Right lobe of liver (tissue), 6 donors: ENCODE results near the gene ISG15. TPM values are rescaled to one million over a fixed set of nuclear protein-coding genes. Genes with fewer than 3 reads are reported as not detected.

ENCODE experiments used
- ATAC-seq, 4 donors: fragments of 200-7000 bp; cut with Tn5 transposase; one replicate each; pipeline ENCODE4 v1.9.1; 2020; ENCODE audit warnings: mild to moderate bottlenecking in 4 of 4, moderate library complexity in 4 of 4
- DNase-seq, 3 donors: peaks; one replicate each; pipeline ENCODE4 v3.0.0-alpha.2; 2020
- H3K27ac ChIP-seq, 3 donors: fragments of 200-600 bp; one replicate each; pipeline ENCODE4 v1.8.0; 2022
- H3K27me3 ChIP-seq, 2 donors: fragments of 200-600 bp; one replicate each; pipeline ENCODE4 v1.8.0; 2022
- H3K36me3 ChIP-seq, 4 donors: fragments of 200-600 bp; sonication (generic) in 1 of 4; one replicate each; pipeline versions ENCODE4 v1.5.1 to v1.8.0; 2017 to 2022; ENCODE audit warnings: control low read depth in 1 of 4
- H3K4me1 ChIP-seq, 4 donors: fragments of 200-600 bp; sonication (generic) in 1 of 4; one replicate each; pipeline versions ENCODE4 v1.5.1 to v1.8.0; 2017 to 2022; ENCODE audit warnings: control low read depth in 1 of 4
- H3K4me3 ChIP-seq, 3 donors: fragments of 200-600 bp; one replicate each; pipeline ENCODE4 v1.8.0; 2022
- H3K9me3 ChIP-seq, 4 donors: fragments of 200-600 bp; sonication (generic) in 1 of 4; one replicate each; pipeline versions ENCODE4 v1.5.1 to v1.8.0; 2017 to 2022; ENCODE audit warnings: control low read depth in 1 of 4
- POLR2A ChIP-seq: fragments of 450-650 bp; IDR thresholded peaks from one replicate; pipeline ENCODE4 v1.6.1; 2017; ENCODE audit warnings: antibody characterized with exemption, mild to moderate bottlenecking
- WGBS: methylation state at CpG from one replicate; pipeline ENCODE4 v1.1.6; 2018; ENCODE audit warnings: low coverage, low lambda C conversion rate; ENCODE audit not compliant: insufficient coverage; ENCODE audit errors: missing lambda C conversion rate; 5-methylcytosine and 5-hydroxymethylcytosine counted together
- intact Hi-C, 2 donors: fragments of 100-400 bp; cut with DNase I; formaldehyde crosslinking; loops; one replicate each; pipeline versions ENCODE4 v1.11.2 to v1.14.1; 2022
- total RNA-seq, 6 experiments: library from RNA; depleted of rRNA in 2 of 6; stranded (reverse); fragments of >200 nt in 2 of 6; fragmentation: NEBNext Ultra II Directional in 3 of 6; extraction: Animal tissue kit (Norgen Biotek cat#: 25700) in 3 of 6; gene quantifications; one replicate each; pipeline versions ENCODE4 v1.1.0 to v1.2.4, GENCODE V29; 2016 to 2023
- TF ChIP-seq, protein P1 (sequence below), 4 donors: fragments of 200-600 bp in 3 of 4; fragments of 450-650 bp in 1 of 4; IDR thresholded peaks; one replicate each; pipeline versions ENCODE4 v1.5.1 to v1.8.0; 2016 to 2022; ENCODE audit warnings: antibody characterized with exemption in 4 of 4, mild to moderate bottlenecking in 2 of 4
- donor health status: DM: no; HTN: yes; CAD: no.
- donor health status: DM: no; HTN: no; CAD: no.
- donor health status: DM: no; HTN: no; CAD: no.
- donor health status: DM: no; HTN: yes; CAD: no.
- donor health status: DM: no; HTN: yes; CAD: no.

ISG15 gene
- total RNA-seq, 6 experiments from 2014 or later, result 16.3 to 98.7 (median 26.4) TPM

DNA sequence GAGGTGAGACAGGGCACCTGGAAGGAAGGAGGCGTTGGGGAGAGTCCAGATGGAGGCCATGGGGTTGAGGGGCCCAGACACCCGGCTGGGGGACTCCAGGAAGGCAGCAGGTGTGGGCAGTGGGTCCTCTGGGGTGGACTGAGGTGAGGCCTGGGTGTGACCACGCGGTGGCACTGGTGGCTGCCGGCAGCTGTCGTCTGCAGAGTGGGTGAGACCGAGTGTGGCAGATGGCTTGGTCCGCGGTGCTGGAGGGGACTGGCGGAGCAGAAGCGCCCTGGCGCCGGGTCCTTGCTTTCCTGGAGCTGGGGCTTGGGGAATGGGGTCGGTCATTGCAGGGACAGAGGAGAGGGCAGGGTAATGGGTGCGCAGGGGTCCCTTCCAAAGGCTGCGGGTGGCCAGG, 19.1 kb downstream of the ISG15 start:
- H3K36me3 ChIP-seq, result no peaks in the 10 kb centered on the region
- H3K27me3 ChIP-seq, result no peaks in the 10 kb centered on the region
- WGBS, result 20% methylated on average over 2 of the region's 16 CpGs
- TF ChIP-seq POLR2A, result no peak
- TF ChIP-seq, protein P1, sequence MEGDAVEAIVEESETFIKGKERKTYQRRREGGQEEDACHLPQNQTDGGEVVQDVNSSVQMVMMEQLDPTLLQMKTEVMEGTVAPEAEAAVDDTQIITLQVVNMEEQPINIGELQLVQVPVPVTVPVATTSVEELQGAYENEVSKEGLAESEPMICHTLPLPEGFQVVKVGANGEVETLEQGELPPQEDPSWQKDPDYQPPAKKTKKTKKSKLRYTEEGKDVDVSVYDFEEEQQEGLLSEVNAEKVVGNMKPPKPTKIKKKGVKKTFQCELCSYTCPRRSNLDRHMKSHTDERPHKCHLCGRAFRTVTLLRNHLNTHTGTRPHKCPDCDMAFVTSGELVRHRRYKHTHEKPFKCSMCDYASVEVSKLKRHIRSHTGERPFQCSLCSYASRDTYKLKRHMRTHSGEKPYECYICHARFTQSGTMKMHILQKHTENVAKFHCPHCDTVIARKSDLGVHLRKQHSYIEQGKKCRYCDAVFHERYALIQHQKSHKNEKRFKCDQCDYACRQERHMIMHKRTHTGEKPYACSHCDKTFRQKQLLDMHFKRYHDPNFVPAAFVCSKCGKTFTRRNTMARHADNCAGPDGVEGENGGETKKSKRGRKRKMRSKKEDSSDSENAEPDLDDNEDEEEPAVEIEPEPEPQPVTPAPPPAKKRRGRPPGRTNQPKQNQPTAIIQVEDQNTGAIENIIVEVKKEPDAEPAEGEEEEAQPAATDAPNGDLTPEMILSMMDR (IDR thresholded peaks at IDR 0.05), result no peak
- no peak for DNase-seq
- H3K27ac ChIP-seq, result no peak overlapping the region
- no peaks in the 10 kb centered on the region for H3K9me3 ChIP-seq
- intact Hi-C loops, result no loop called here
- peak; percentile 48 to 59 (median 56) for ATAC-seq
- no peak overlapping the region for H3K4me3 ChIP-seq
- peaks cover 0 to 7% (median 0%) of the 10 kb centered on the region in 4 donors for H3K4me1 ChIP-seq

DNA sequence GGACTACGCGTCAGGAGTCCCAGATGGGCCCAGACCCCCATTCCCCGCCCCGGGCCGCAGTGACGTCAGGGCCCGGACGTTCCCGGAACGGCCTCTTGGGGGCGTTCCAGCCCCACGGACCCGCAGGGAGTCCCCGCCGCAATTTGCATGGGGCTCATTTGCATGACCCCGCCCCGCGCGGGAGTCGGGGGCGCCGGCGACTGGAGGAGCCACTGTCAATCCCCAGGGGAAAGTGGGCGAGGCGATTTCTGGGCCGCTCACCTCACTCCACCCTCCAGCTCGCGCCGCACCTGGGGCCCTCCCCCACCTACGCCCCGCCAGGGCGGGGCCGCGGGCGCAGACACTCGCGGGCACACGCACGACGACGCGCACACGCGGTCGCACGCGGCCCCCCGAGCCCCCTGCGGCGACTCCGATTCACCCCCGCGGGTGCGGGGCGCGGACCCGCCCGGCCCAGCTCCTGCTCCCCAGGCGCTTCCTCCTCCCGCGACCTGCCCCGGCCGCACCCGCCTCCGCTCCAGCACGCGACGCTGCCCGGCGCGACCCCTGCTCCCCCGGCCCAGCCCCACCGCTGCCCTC, 19.8 kb downstream of the ISG15 start:
- intact Hi-C loops, result no loop called here
- Histone ChIP-seq H3K27me3 (no peaks in the 10 kb centered on the region), H3K4me3 (peak overlapping the region; percentile 23 to 47 (median 33)), H3K27ac (no peak overlapping the region), H3K4me1 (peaks cover 0 to 7% (median 0%) of the 10 kb centered on the region in 4 donors), H3K36me3 (no peaks in the 10 kb centered on the region), H3K9me3 (no peaks in the 10 kb centered on the region)
- peak in 2 of 3 donors; percentile 74 to 83 for DNase-seq
- WGBS, result no CpG with 5 or more reads among the region's 73 CpGs
- TF ChIP-seq POLR2A, result no peak
- TF ChIP-seq, protein P1 (IDR thresholded peaks at IDR 0.05), result peak; percentile 57 to 79 (median 74)
- peak; percentile 70 to 89 (median 82) for ATAC-seq

DNA sequence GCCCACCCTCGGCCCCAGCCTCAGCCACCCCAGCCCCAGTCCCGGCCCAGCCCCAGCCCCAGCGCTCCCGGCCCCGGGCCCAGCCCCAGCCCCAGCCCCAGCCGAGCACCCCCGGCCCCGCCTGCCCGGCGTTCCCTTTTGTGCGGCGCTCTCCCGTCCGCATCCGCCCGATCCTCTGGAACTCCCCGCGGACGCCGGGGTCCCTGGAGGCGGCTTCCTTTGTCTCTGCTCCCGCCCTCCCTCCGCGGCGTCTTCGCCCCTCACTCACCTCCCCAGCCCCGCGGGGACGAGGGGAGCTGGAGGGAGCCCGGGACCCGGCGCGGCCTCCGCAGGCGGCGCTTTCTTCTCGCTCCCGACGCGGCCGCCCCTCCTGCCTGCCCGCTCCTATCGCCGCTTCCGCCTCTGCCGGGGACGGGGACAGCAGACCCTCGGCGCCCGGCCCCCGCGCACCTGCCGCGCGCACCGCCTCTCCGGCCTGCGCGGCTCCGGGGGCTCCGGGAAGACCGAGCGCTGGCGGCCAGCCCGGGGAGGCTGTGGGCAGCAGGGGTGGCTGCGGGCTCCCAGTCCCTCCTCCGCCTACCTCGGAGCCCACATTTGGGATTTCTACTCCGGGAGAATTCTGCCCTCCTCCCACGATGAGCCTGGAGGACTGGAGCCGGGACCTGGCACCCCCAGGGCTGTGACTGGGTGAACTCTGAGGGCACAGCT, 20.6 kb downstream of the ISG15 start:
- Histone ChIP-seq H3K9me3 (no peaks in the 10 kb centered on the region), H3K27me3 (no peaks in the 10 kb centered on the region), H3K4me3 (no peak overlapping the region), H3K4me1 (peaks cover 0 to 7% (median 0%) of the 10 kb centered on the region in 4 donors), H3K36me3 (no peaks in the 10 kb centered on the region), H3K27ac (no peak overlapping the region)
- DNase-seq, result no peak
- ATAC-seq, result no peak
- intact Hi-C loops, result no loop called here
- 49% methylated on average over 55 of the region's 71 CpGs for WGBS
- TF ChIP-seq, protein P1 (IDR thresholded peaks at IDR 0.05), result no peak
- TF ChIP-seq POLR2A, result no peak

DNA sequence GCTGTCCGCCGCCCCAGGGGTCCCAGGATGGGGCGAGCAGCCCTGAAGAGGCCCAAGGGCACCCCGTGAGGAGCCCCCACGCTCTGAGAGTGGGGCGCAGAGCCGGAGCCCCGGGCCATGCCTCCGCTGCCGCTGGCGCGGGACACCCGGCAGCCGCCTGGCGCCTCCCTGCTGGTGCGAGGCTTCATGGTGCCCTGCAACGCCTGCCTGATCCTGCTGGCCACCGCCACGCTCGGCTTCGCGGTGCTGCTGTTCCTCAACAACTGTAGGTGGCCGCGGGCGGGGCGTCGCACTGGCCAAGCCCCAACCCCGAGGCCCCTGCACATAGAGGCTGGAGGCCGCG, 21.1 kb downstream of the ISG15 start:
- Histone ChIP-seq H3K4me3 (no peak overlapping the region), H3K27ac (no peak overlapping the region), H3K4me1 (peaks cover 0 to 7% (median 0%) of the 10 kb centered on the region in 4 donors), H3K27me3 (no peaks in the 10 kb centered on the region), H3K36me3 (no peaks in the 10 kb centered on the region), H3K9me3 (no peaks in the 10 kb centered on the region)
- WGBS, result no CpG with 5 or more reads among the region's 30 CpGs
- ATAC-seq (no peak), DNase-seq (no peak)
- intact Hi-C loops, result no loop called here
- TF ChIP-seq POLR2A, result no peak
- TF ChIP-seq, protein P1 (IDR thresholded peaks at IDR 0.05), result no peak
